WTC11 (cell line): ENCODE data around the gene FAM162B.

ENCODE experiments used
- ESRRA ChIP-seq: sonication (generic); formaldehyde crosslinking; IDR thresholded peaks from 2 replicates; pipeline ENCODE4 v1.8.1; 2022; ENCODE audit warnings: mild to moderate bottlenecking, missing genetic modification reagents, borderline replicate concordance
- FOXK1 ChIP-seq: sonication (generic); formaldehyde crosslinking; IDR thresholded peaks from 2 replicates; pipeline ENCODE4 v1.8.0; 2022; ENCODE audit warnings: mild to moderate bottlenecking, moderate library complexity, missing genetic modification reagents
- GRHL2 ChIP-seq: fragments of 250-450 bp; sonication (Bioruptor Pico); IDR thresholded peaks from 2 replicates; pipeline ENCODE4 v1.8.0; 2022; ENCODE audit warnings: mild to moderate bottlenecking, moderate library complexity; ENCODE audit not compliant: insufficient replicate concordance, severe bottlenecking
- NFYB ChIP-seq: sonication (generic); formaldehyde crosslinking; conservative IDR thresholded peaks from 2 replicates; pipeline ENCODE4 v1.8.0; 2022; ENCODE audit warnings: low read depth, missing genetic modification reagents
- NR2C2 ChIP-seq: sonication (generic); formaldehyde crosslinking; IDR thresholded peaks from 2 replicates; pipeline ENCODE4 v1.8.0; 2022; ENCODE audit warnings: mild to moderate bottlenecking, missing genetic modification reagents
- NR3C1 ChIP-seq: sonication (generic); formaldehyde crosslinking; conservative IDR thresholded peaks from 2 replicates; pipeline ENCODE4 v1.8.1; 2023; ENCODE audit warnings: low read depth, mild to moderate bottlenecking, missing genetic modification reagents
- ZBTB21 ChIP-seq: sonication (generic); formaldehyde crosslinking; IDR thresholded peaks from 2 replicates; pipeline ENCODE4 v1.8.1; 2023; ENCODE audit warnings: mild to moderate bottlenecking, missing genetic modification reagents, borderline replicate concordance
- ZNF138 ChIP-seq: sonication (generic); formaldehyde crosslinking; conservative IDR thresholded peaks from 2 replicates; pipeline ENCODE4 v1.8.1; 2022; ENCODE audit warnings: mild to moderate bottlenecking, moderate library complexity, missing genetic modification reagents
- TF ChIP-seq, protein P1 (sequence below): sonication (generic); formaldehyde crosslinking; IDR thresholded peaks from 2 replicates; pipeline ENCODE4 v1.8.1; 2022; ENCODE audit warnings: low read depth, missing genetic modification reagents, borderline replicate concordance
- TF ChIP-seq, protein P2 (sequence below): fragments of 200-600 bp; IDR thresholded peaks from 2 replicates; pipeline ENCODE4 v1.8.0; 2022; ENCODE audit warnings: antibody characterized with exemption
- TF ChIP-seq, protein P3 (sequence below): sonication (generic); formaldehyde crosslinking; conservative IDR thresholded peaks from 2 replicates; pipeline ENCODE4 v1.8.1; 2022; ENCODE audit warnings: mild to moderate bottlenecking, missing genetic modification reagents
- TF ChIP-seq, protein P4 (sequence below): fragments of 250-450 bp; sonication (Bioruptor Pico); IDR thresholded peaks from 2 replicates; pipeline ENCODE4 v1.8.0; 2021; ENCODE audit warnings: mild to moderate bottlenecking

DNA sequence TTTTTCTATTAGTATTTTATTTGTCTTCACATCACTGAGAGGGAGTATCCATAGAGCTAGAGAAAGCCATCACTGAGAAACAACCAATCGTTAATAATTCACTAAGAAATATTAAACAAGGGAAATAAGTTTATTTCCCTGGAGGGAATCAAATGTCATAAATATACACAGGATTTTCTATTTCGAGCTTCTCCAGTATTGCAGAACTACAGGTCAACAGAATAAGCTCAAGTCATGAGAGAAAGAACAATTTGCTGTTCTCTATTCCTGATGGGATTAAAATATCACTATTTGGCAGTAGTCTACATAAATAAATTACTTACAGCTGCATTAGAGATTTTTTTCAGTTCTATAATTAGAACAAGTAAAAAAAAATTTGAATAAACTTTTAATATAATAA is 2.2 kb upstream of the FAM162B start:
- TF ChIP-seq, protein P1, sequence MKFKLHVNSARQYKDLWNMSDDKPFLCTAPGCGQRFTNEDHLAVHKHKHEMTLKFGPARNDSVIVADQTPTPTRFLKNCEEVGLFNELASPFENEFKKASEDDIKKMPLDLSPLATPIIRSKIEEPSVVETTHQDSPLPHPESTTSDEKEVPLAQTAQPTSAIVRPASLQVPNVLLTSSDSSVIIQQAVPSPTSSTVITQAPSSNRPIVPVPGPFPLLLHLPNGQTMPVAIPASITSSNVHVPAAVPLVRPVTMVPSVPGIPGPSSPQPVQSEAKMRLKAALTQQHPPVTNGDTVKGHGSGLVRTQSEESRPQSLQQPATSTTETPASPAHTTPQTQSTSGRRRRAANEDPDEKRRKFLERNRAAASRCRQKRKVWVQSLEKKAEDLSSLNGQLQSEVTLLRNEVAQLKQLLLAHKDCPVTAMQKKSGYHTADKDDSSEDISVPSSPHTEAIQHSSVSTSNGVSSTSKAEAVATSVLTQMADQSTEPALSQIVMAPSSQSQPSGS: no peak
- TF ChIP-seq FOXK1 (CRISPR knock-in tag) (no peak), NFYB (CRISPR knock-in tag) (no peak), NR3C1 (CRISPR knock-in tag) (no peak), GRHL2 (no peak), ZNF138 (CRISPR knock-in tag) (no peak), NR2C2 (no peak), ESRRA (CRISPR knock-in tag) (no peak), ZBTB21 (CRISPR knock-in tag) (no peak)
- TF ChIP-seq, protein P2, sequence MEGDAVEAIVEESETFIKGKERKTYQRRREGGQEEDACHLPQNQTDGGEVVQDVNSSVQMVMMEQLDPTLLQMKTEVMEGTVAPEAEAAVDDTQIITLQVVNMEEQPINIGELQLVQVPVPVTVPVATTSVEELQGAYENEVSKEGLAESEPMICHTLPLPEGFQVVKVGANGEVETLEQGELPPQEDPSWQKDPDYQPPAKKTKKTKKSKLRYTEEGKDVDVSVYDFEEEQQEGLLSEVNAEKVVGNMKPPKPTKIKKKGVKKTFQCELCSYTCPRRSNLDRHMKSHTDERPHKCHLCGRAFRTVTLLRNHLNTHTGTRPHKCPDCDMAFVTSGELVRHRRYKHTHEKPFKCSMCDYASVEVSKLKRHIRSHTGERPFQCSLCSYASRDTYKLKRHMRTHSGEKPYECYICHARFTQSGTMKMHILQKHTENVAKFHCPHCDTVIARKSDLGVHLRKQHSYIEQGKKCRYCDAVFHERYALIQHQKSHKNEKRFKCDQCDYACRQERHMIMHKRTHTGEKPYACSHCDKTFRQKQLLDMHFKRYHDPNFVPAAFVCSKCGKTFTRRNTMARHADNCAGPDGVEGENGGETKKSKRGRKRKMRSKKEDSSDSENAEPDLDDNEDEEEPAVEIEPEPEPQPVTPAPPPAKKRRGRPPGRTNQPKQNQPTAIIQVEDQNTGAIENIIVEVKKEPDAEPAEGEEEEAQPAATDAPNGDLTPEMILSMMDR: no peak
- TF ChIP-seq, protein P3, sequence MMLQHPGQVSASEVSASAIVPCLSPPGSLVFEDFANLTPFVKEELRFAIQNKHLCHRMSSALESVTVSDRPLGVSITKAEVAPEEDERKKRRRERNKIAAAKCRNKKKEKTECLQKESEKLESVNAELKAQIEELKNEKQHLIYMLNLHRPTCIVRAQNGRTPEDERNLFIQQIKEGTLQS: no peak
- TF ChIP-seq, protein P4, sequence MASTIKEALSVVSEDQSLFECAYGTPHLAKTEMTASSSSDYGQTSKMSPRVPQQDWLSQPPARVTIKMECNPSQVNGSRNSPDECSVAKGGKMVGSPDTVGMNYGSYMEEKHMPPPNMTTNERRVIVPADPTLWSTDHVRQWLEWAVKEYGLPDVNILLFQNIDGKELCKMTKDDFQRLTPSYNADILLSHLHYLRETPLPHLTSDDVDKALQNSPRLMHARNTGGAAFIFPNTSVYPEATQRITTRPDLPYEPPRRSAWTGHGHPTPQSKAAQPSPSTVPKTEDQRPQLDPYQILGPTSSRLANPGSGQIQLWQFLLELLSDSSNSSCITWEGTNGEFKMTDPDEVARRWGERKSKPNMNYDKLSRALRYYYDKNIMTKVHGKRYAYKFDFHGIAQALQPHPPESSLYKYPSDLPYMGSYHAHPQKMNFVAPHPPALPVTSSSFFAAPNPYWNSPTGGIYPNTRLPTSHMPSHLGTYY (CRISPR knock-in tag): no peak
